Activated B cell treated with CpG ODN at 0.5 μM for 24 hours (primary cell): ENCODE measurements around the gene NELFA. TPM values are rescaled to one million over a fixed set of nuclear protein-coding genes. Genes with fewer than 3 reads are reported as not detected.
A peak's percentile ranks its signal among the peaks of the same experiment; 100 is the strongest.
"Not testable (repeated sequence)": the region's sequence is repeated elsewhere in the genome, so short reads cannot be mapped to it uniquely, and the experiment has no call there.

Source experiments
- ATAC-seq: fragments of 200-7000 bp; cut with Tn5 transposase; one replicate; pipeline ENCODE4 v1.10.0; 2021; ENCODE audit warnings: low read depth, mild to moderate bottlenecking, moderate library complexity
- CTCF ChIA-PET: fragments of 350-600 bp; sonication (Branson Sonifier 250); formaldehyde crosslinking; loops from one replicate; lab custom pipeline; 2021; ENCODE audit warnings: antibody characterized with exemption; lab: Charles Lee
- POLR2A ChIA-PET: fragments of 350-600 bp; sonication (Branson Sonifier 250); formaldehyde crosslinking; loops from one replicate; lab custom pipeline; 2021; ENCODE audit warnings: antibody characterized with exemption; lab: Charles Lee
- DNase-seq: peaks from one replicate; pipeline ENCODE4 v3.0.0; 2022
- H3K27ac Mint-ChIP-seq: one replicate; pipeline ENCODE4 v1.8.0; 2020; ENCODE audit warnings: mixed read lengths
- H3K27me3 Mint-ChIP-seq: one replicate; pipeline ENCODE4 v1.8.0; 2021; ENCODE audit warnings: mixed read lengths
- H3K36me3 Mint-ChIP-seq: one replicate; pipeline ENCODE4 v1.8.0; 2021; ENCODE audit warnings: low read depth, mixed read lengths
- H3K4me1 Mint-ChIP-seq: one replicate; pipeline ENCODE4 v1.8.0; 2021; ENCODE audit warnings: mixed read lengths
- H3K4me3 Mint-ChIP-seq: one replicate; pipeline ENCODE4 v1.8.0; 2020; ENCODE audit warnings: mild to moderate bottlenecking, mixed read lengths
- H3K9me3 Mint-ChIP-seq: one replicate; pipeline ENCODE4 v1.8.0; 2020; ENCODE audit warnings: mixed read lengths
- intact Hi-C: fragments of 100-400 bp; cut with micrococcal nuclease; formaldehyde crosslinking; loops from one replicate; pipeline ENCODE4 v1.15.1; 2024
- total RNA-seq: library from RNA; stranded (reverse); gene quantifications from 2 replicates; pipeline ENCODE4 v1.2.3, GENCODE V29; 2022
- TF ChIP-seq, protein P1 (sequence below): fragments of 200-600 bp; IDR thresholded peaks from one replicate; pipeline ENCODE4 v1.8.0; 2022; ENCODE audit warnings: antibody characterized with exemption, mild to moderate bottlenecking

The NELFA gene
- total RNA-seq, 1 donor from 2014 or later: 49.9 TPM

DNA sequence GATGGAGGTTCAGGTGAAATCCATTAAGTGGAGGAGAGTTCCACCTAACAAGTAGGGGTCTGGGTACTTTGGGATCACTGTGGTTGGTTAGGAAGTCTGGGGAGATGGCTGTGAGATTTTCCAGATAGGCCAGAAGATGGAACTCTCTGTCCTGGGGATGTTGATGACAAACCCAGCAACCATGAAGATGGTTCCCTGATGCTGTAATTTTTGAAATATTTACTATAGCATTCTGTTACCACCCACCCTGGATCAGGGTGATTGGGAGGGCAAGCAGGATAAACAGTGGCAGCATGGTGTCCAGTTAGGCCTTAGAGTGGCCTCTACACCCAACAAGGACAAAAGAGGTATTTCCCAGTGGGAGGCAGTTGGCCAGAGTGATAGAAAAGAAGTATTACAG, 15.9 kb upstream of the NELFA start:
- ChIA-PET POLR2A (no interaction called here), CTCF (no interaction called here)
- H3K27ac Mint-ChIP-seq: no peak overlapping the region
- peaks cover 48% of the 10 kb centered on the region for H3K27me3 Mint-ChIP-seq
- H3K9me3 Mint-ChIP-seq: peaks cover 12% of the 10 kb centered on the region
- H3K4me1 Mint-ChIP-seq: no peaks in the 10 kb centered on the region
- TF ChIP-seq, protein P1, sequence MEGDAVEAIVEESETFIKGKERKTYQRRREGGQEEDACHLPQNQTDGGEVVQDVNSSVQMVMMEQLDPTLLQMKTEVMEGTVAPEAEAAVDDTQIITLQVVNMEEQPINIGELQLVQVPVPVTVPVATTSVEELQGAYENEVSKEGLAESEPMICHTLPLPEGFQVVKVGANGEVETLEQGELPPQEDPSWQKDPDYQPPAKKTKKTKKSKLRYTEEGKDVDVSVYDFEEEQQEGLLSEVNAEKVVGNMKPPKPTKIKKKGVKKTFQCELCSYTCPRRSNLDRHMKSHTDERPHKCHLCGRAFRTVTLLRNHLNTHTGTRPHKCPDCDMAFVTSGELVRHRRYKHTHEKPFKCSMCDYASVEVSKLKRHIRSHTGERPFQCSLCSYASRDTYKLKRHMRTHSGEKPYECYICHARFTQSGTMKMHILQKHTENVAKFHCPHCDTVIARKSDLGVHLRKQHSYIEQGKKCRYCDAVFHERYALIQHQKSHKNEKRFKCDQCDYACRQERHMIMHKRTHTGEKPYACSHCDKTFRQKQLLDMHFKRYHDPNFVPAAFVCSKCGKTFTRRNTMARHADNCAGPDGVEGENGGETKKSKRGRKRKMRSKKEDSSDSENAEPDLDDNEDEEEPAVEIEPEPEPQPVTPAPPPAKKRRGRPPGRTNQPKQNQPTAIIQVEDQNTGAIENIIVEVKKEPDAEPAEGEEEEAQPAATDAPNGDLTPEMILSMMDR: no peak
- H3K4me3 Mint-ChIP-seq: no peak overlapping the region
- intact Hi-C loops: no loop called here
- H3K36me3 Mint-ChIP-seq: no peaks in the 10 kb centered on the region
- DNase-seq: no peak
- ATAC-seq: no peak

DNA sequence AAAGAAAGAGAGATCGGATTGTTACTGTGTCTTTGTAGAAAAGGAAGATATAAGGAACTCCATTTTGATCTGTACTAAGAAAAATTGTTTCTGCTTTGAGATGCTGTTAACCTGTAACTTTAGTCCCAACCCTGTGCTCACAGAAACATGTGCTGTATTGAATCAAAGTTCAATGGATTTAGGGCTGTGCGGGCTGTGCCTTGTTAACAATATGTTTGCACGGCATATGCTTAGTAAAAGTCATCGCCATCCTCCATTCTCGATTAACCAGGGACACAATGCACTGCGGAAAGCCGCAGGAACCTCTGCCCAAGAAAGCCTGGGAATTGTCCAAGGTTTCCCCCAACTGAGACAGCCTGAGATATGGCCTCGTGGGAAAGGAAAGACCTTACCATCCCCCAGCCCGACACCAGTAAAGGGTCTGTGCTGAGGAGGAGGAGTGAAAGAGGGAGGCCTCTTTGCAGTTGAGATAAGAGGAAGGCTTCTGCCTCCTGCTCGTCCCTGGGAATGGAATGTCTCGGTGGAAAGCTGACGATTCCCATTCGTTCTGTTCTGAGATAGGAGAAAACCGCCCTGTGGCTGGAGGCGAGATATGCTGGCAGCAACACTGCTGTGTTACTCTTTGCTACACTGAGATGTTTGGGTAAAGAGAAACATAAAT, 12.7 kb upstream of the NELFA start:
- H3K27me3 Mint-ChIP-seq: peaks cover 47% of the 10 kb centered on the region
- CTCF ChIA-PET, ATAC-seq: not testable (repeated sequence)

DNA sequence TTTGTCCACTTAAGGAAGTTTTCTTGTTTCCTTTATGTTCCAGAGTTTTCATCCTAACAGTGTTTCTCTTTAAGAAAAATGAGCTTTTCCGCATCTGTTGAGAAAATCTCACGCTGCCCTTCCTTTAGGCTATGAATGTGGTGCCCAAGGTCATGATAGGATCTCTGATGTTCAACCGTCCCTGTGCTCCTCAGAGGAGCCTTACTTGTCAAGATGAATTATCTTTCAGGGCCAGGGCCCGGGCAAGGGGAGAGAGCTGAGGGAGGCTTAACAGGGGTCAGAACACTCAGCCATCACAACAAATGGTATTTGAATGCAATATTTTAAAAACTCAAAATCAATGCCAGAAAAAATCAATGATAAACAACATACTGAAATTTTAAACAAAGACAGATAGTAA, 6.2 kb upstream of the NELFA start:
- CTCF ChIA-PET: no interaction called here

More for the DNA sequence above, 12.7 kb upstream of the NELFA start:
- POLR2A ChIA-PET, H3K27ac Mint-ChIP-seq, H3K9me3 Mint-ChIP-seq, intact Hi-C loops, H3K4me3 Mint-ChIP-seq, H3K36me3 Mint-ChIP-seq, DNase-seq, H3K4me1 Mint-ChIP-seq: not testable (repeated sequence)

DNA sequence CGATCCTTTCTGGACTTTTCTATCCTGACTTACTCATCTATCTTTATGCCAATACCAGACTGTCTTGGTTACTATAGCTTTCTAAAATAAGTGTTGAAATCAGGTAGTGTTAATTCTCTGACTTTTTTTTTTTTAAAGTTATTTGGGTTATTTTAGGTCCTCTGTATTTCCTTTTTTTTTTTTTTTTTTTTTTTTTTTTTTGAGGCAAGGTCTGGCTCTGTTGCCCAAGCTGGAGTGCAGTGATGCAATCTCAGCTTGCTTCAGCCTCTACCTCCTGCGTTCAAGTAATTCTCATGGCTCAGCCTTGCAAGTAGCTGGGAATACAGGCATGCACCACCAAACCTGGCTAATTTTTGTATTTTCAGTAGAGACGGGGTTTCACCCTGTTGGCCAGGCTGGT, 2.8 kb upstream of the NELFA start:
- intact Hi-C loops: no loop called here
- DNase-seq: no peak
- no peak overlapping the region for H3K27ac Mint-ChIP-seq
- H3K4me1 Mint-ChIP-seq: peaks cover 21% of the 10 kb centered on the region
- H3K9me3 Mint-ChIP-seq: no peaks in the 10 kb centered on the region
- POLR2A ChIA-PET: no interaction called here
- TF ChIP-seq, protein P1: no peak
- H3K36me3 Mint-ChIP-seq: peaks cover 11% of the 10 kb centered on the region
- no peak overlapping the region for H3K4me3 Mint-ChIP-seq
- ATAC-seq: no peak
- CTCF ChIA-PET: no interaction called here
- peaks cover 6% of the 10 kb centered on the region for H3K27me3 Mint-ChIP-seq

More for the DNA sequence above, 6.2 kb upstream of the NELFA start:
- no peak for ATAC-seq
- Mint-ChIP-seq H3K36me3 (no peaks in the 10 kb centered on the region), H3K27ac (no peak overlapping the region), H3K4me3 (no peak overlapping the region), H3K9me3 (no peaks in the 10 kb centered on the region), H3K27me3 (peaks cover 20% of the 10 kb centered on the region), H3K4me1 (peaks cover 6% of the 10 kb centered on the region)
- POLR2A ChIA-PET: interaction anchor here (0.6 kb wide), 1 partner anchor 328 kb away, joined by 5 read pairs; no protein-coding TSS in a partner anchor
- intact Hi-C loops: no loop called here
- TF ChIP-seq, protein P1: no peak
- DNase-seq: no peak

DNA sequence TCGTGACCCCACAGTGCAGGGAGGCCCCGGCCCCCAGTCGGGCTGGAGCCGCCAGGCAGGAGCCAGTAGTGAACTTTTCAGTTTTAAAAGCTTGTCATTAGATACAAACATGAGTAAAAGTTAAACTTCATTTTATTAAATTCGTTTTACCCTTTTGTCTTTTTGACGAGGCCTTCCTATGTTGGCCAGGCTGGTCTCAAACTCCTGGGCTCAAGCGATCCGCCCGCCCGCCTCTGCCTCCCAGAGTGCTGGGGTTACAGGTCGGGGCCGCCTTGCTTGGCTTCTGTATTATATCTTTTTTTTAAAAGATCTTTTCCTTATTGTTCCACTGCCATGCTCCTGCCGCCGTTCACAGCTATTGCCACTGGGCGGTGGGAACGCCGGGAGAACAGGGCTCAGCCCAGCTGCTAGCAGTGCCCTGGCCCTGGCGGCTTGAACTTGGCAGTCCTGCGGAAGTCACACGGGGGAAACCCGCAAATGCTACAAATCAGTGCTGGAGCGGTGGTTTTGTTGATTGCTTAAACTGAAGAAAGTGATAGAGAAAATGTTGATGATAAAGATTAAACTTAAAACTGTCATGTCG, 968 bp upstream of the NELFA start:
- Mint-ChIP-seq H3K9me3 (no peaks in the 10 kb centered on the region), H3K4me1 (peaks cover 32% of the 10 kb centered on the region), H3K4me3 (peak overlapping the region; percentile 90), H3K27me3 (peaks cover 6% of the 10 kb centered on the region), H3K36me3 (peaks cover 25% of the 10 kb centered on the region), H3K27ac (peak overlapping the region; percentile 91)
- TF ChIP-seq, protein P1: no peak
- POLR2A ChIA-PET: interaction anchor here (0.5 to 1.8 kb wide), 4 partner anchors 32 to 663 kb away, joined by 3 to 5 read pairs (median 3); partner anchors contain the start of gene UVSSA
- DNase-seq (peak; percentile 31), ATAC-seq (peak; percentile 22)
- CTCF ChIA-PET: no interaction called here
- intact Hi-C loops: loop anchor here (1.0 to 10.0 kb wide), 11 partner anchors 33 to 1227 kb away; partner anchors contain the start of genes CFAP99, FAM193A, FAM53A and HAUS3
